B cell (primary cell): Measurements from ENCODE around the gene MGAT4B. TPM values are rescaled to one million over a fixed set of nuclear protein-coding genes. Genes with fewer than 3 reads are reported as not detected.

Experiments used
- ATAC-seq: fragments of 200-7000 bp; cut with Tn5 transposase; one replicate; pipeline ENCODE4 v1.10.0; 2021; ENCODE audit warnings: low read depth, mild to moderate bottlenecking, moderate number of reproducible peaks, moderate library complexity
- CTCF ChIA-PET: fragments of 350-600 bp; sonication (Branson Sonifier 250); formaldehyde crosslinking; loops from one replicate; lab custom pipeline; 2021; ENCODE audit warnings: antibody characterized with exemption, inconsistent platforms; lab: Charles Lee
- POLR2A ChIA-PET: fragments of 350-600 bp; sonication (Branson Sonifier 250); formaldehyde crosslinking; loops from one replicate; lab custom pipeline; 2021; ENCODE audit warnings: antibody characterized with exemption; lab: Charles Lee
- DNase-seq: peaks from one replicate; pipeline ENCODE4 v3.0.0; 2013
- H2AFZ ChIP-seq: 2 replicates; pipeline ENCODE4 v1.6.1; 2012; ENCODE audit warnings: mild to moderate bottlenecking, low read depth, low read length; ENCODE audit not compliant: insufficient read depth, poor library complexity, severe bottlenecking
- H3K27ac ChIP-seq, 2 donors: 1 replicate in 1 of 2; 2 replicates in 1 of 2; pipeline ENCODE4 v1.5.1; 2012 to 2013; ENCODE audit warnings: low read length in 2 of 2, mild to moderate bottlenecking in 2 of 2, moderate library complexity in 1 of 2
- H3K27me3 ChIP-seq, 4 experiments: fragments of 200-600 bp in 1 of 4; sonication (generic) in 1 of 4; replicated peaks in 1 of 4; 1 replicate in 2 of 4; 2 replicates in 2 of 4; pipeline versions ENCODE4 v1.6.1 to v1.7.0; 2013 to 2016; ENCODE audit warnings: low read length in 3 of 4, mild to moderate bottlenecking in 2 of 4, mixed read lengths in 1 of 4, moderate library complexity in 1 of 4; ENCODE audit not compliant: insufficient read depth in 4 of 4, control insufficient read depth in 3 of 4; ENCODE audit errors: control extremely low read depth in 1 of 4
- H3K36me3 ChIP-seq, 2 experiments: replicated peaks in 1 of 2; 1 replicate in 1 of 2; 2 replicates in 1 of 2; pipeline versions ENCODE4 v1.6.1 to v1.7.1; 2013; ENCODE audit warnings: low read length in 1 of 2; ENCODE audit not compliant: insufficient read depth in 2 of 2, control insufficient read depth in 1 of 2; ENCODE audit errors: control extremely low read depth in 1 of 2, extremely low read depth in 1 of 2
- H3K4me1 ChIP-seq, 2 donors: fragments of 200-600 bp in 1 of 2; sonication (generic) in 1 of 2; 1 replicate in 1 of 2; 2 replicates in 1 of 2; pipeline versions ENCODE4 v1.5.1 to v1.6.1; 2013 to 2017; ENCODE audit warnings: low read length in 2 of 2; ENCODE audit not compliant: control insufficient read depth in 2 of 2, insufficient read depth in 2 of 2
- H3K4me2 ChIP-seq: replicated peaks from 2 replicates; pipeline ENCODE3; 2012; ENCODE audit warnings: mild to moderate bottlenecking, low read depth, low read length; ENCODE audit not compliant: poor library complexity, severe bottlenecking
- H3K4me3 ChIP-seq, 5 experiments: fragments of 200-600 bp in 1 of 5; sonication (generic) in 1 of 5; 1 replicate in 3 of 5; 2 replicates in 2 of 5; pipeline versions ENCODE4 v1.5.1 to v1.7.0; 2011 to 2016; ENCODE audit warnings: low read length in 4 of 5, mild to moderate bottlenecking in 4 of 5, low read depth in 2 of 5, control low read depth in 1 of 5, moderate library complexity in 1 of 5; ENCODE audit not compliant: insufficient read depth in 1 of 5; ENCODE audit errors: control extremely low read depth in 1 of 5, extremely low read depth in 1 of 5
- H3K79me2 ChIP-seq: fragments of 200-600 bp; sonication (generic); one replicate; pipeline ENCODE4 v1.6.0; 2016; ENCODE audit warnings: low read length; ENCODE audit not compliant: control insufficient read depth, insufficient read depth
- H3K9ac ChIP-seq: fragments of 200-600 bp; sonication (generic); 2 replicates; pipeline ENCODE4 v1.6.1; 2017; ENCODE audit warnings: mild to moderate bottlenecking, low read length, moderate library complexity
- H3K9me3 ChIP-seq, 3 donors: one replicate each; pipeline versions ENCODE4 v1.6.1 to v1.7.1; 2013; ENCODE audit warnings: low read length in 2 of 3; ENCODE audit not compliant: control insufficient read depth in 2 of 3, insufficient read depth in 1 of 3; ENCODE audit errors: control extremely low read depth in 1 of 3
- H4K20me1 ChIP-seq: 2 replicates; pipeline ENCODE4 v1.6.0; 2012; ENCODE audit warnings: mild to moderate bottlenecking, low read length; ENCODE audit not compliant: insufficient read depth, control insufficient read depth, poor library complexity, severe bottlenecking
- H3K27ac Mint-ChIP-seq: one replicate; pipeline ENCODE4 v1.8.0; 2021; ENCODE audit warnings: mixed read lengths
- H3K27me3 Mint-ChIP-seq: one replicate; pipeline ENCODE4 v1.8.0; 2021; ENCODE audit warnings: mixed read lengths
- H3K4me1 Mint-ChIP-seq: one replicate; pipeline ENCODE4 v1.8.0; 2021; ENCODE audit warnings: mixed read lengths
- H3K4me3 Mint-ChIP-seq: one replicate; pipeline ENCODE4 v1.8.0; 2021; ENCODE audit warnings: mixed read lengths
- H3K9me3 Mint-ChIP-seq: one replicate; pipeline ENCODE4 v1.8.0; 2022; ENCODE audit warnings: mixed read lengths; ENCODE audit not compliant: insufficient read depth
- CTCF ChIP-seq: fragments of 200-600 bp; IDR thresholded peaks from one replicate; pipeline ENCODE4 v1.8.0; 2022; ENCODE audit warnings: antibody characterized with exemption, mild to moderate bottlenecking
- EZH2 ChIP-seq: IDR thresholded peaks from 2 replicates; pipeline ENCODE4 v1.6.1; 2012; ENCODE audit warnings: borderline replicate concordance, low read depth, mild to moderate bottlenecking, moderate library complexity, low read length; ENCODE audit not compliant: insufficient read depth, poor library complexity, severe bottlenecking
- WGBS: methylation state at CpG from one replicate; pipeline ENCODE4 v1.1.5; 2013; ENCODE audit warnings: missing lambda C conversion rate; ENCODE audit not compliant: insufficient coverage; 5-methylcytosine and 5-hydroxymethylcytosine counted together
- intact Hi-C: fragments of 100-400 bp; cut with micrococcal nuclease; formaldehyde crosslinking; loops from one replicate; pipeline ENCODE4 v1.10.0; 2022
- polyA plus RNA-seq: library from polyadenylated mRNA; depleted of rRNA; stranded (reverse); fragments of >200 nt; gene quantifications from 2 replicates; pipeline ENCODE4 v1.2.3, GENCODE V29; 2012
- total RNA-seq, 2 donors: library from RNA; stranded (reverse); fragments of 120-200 nt in 1 of 2; gene quantifications; 1 replicate in 1 of 2; 2 replicates in 1 of 2; pipeline versions ENCODE4 v1.2.3 to v1.2.4, GENCODE V29; 2013 to 2022

Gene MGAT4B
- total and polyA plus RNA-seq, 2 donors (not counting 1 experiment from before 2014, with no cell fraction given): 105 to 165 TPM

GRCh38 chr5:179795049-179795862 is 11.4 kb downstream of the MGAT4B start:
- Histone ChIP-seq H3K79me2 (peaks cover under 1% of the 10 kb centered on the region), H3K4me3 (peak overlapping the region in 4 of 5 experiments; percentile 54 to 68 (median 64)), H3K9me3 (no peaks in the 10 kb centered on the region), H3K27me3 (no peaks in the 10 kb centered on the region), H3K9ac (peak overlapping the region; percentile 74), H3K4me2 (peak overlapping the region; percentile 90), H2AFZ (peak overlapping the region; percentile 72), H3K36me3 (peaks cover 0 to 22% of the 10 kb centered on the region in 2 experiments), H3K27ac (no peak overlapping the region), H4K20me1 (peaks cover 8% of the 10 kb centered on the region), H3K4me1 (peaks cover 28 to 32% of the 10 kb centered on the region in 2 donors)
- Mint-ChIP-seq H3K4me3 (peak overlapping the region; percentile 75), H3K27ac (no peak overlapping the region), H3K27me3 (no peaks in the 10 kb centered on the region), H3K4me1 (peaks cover 29% of the 10 kb centered on the region), H3K9me3 (no peaks in the 10 kb centered on the region)
- TF ChIP-seq CTCF (no peak), EZH2 (no peak)
- ChIA-PET CTCF (interaction anchor here (0.8 to 2.4 kb wide), 6 partner anchors 16 to 176 kb away, joined by 3 to 17 read pairs (median 4); partner anchors contain the start of gene MAML1), POLR2A (interaction anchor here (0.5 to 2.7 kb wide), 6 partner anchors 8 to 172 kb away, joined by 3 to 8 read pairs (median 4); partner anchors contain the start of gene HNRNPH1)
- 8% methylated on average over 47 of the region's 53 CpGs for WGBS
- intact Hi-C loops: no loop called here
- no peak for DNase-seq
- ATAC-seq: peak; percentile 3

GRCh38 chr5:179794575-179794974 is 12.1 kb downstream of the MGAT4B start:
- Mint-ChIP-seq H3K4me3 (peak overlapping the region; percentile 75), H3K27ac (peak overlapping the region; percentile 59), H3K9me3 (no peaks in the 10 kb centered on the region), H3K4me1 (peaks cover 29% of the 10 kb centered on the region), H3K27me3 (no peaks in the 10 kb centered on the region)
- peaks cover 0 to 15% of the 10 kb centered on the region in 2 experiments for H3K36me3 ChIP-seq
- ChIA-PET CTCF (interaction anchor here (0.8 to 2.4 kb wide), 3 partner anchors 32 to 177 kb away, joined by 4 to 11 read pairs (median 4); partner anchors contain the start of gene MAML1), POLR2A (interaction anchor here (0.8 to 2.7 kb wide), 4 partner anchors 9 to 62 kb away, joined by 3 to 8 read pairs (median 3); partner anchors contain the start of gene MAML1)
- H2AFZ ChIP-seq: no peak overlapping the region
- WGBS: 100% methylated on average over 1 of the region's 3 CpGs
- H4K20me1 ChIP-seq: peaks cover 5% of the 10 kb centered on the region
- no peak overlapping the region for H3K9ac ChIP-seq
- no peak for ATAC-seq
- intact Hi-C loops: no loop called here
- H3K27me3 ChIP-seq: no peaks in the 10 kb centered on the region
- TF ChIP-seq EZH2 (no peak), CTCF (no peak)
- no peak for DNase-seq
- H3K4me2 ChIP-seq: peak overlapping the region; percentile 90
- no peaks in the 10 kb centered on the region for H3K9me3 ChIP-seq
- H3K79me2 ChIP-seq: no peaks in the 10 kb centered on the region
- H3K4me1 ChIP-seq: peaks cover 28 to 32% of the 10 kb centered on the region in 2 donors
- H3K4me3 ChIP-seq: no peak overlapping the region
- no peak overlapping the region for H3K27ac ChIP-seq
